Heart left ventricle (tissue), 16 donors: ENCODE data around the gene KLK14. TPM values are rescaled to one million over a fixed set of nuclear protein-coding genes. Genes with fewer than 3 reads are reported as not detected.

Experiments used
- ATAC-seq, 4 donors: fragments of 200-7000 bp; cut with Tn5 transposase; one replicate each; pipeline ENCODE4 v1.9.1; 2020 to 2022; ENCODE audit warnings: moderate library complexity in 4 of 4, mild to moderate bottlenecking in 3 of 4, moderate number of reproducible peaks in 1 of 4
- DNase-seq, 5 donors: peaks; one replicate each; pipeline ENCODE4 v3.0.0-alpha.2; 2020
- H3K27ac ChIP-seq, 12 donors: fragments of 200-600 bp; sonication (generic) in 4 of 12; one replicate each; pipeline versions ENCODE4 v1.5.0 to v1.8.0; 2016 to 2022; ENCODE audit warnings: mild to moderate bottlenecking in 2 of 12
- H3K27me3 ChIP-seq, 9 donors: fragments of 200-600 bp; sonication (generic) in 2 of 9; one replicate each; pipeline versions ENCODE4 v1.5.1 to v1.8.0; 2016 to 2022; ENCODE audit warnings: mild to moderate bottlenecking in 3 of 9
- H3K36me3 ChIP-seq, 9 donors: fragments of 200-600 bp; sonication (generic) in 2 of 9; one replicate each; pipeline versions ENCODE4 v1.5.0 to v1.8.0; 2018 to 2022; ENCODE audit warnings: mild to moderate bottlenecking in 2 of 9
- H3K4me1 ChIP-seq, 12 donors: fragments of 200-600 bp; sonication (generic) in 4 of 12; one replicate each; pipeline versions ENCODE4 v1.5.0 to v1.8.0; 2016 to 2022; ENCODE audit warnings: mild to moderate bottlenecking in 3 of 12
- H3K4me3 ChIP-seq, 12 donors: fragments of 200-600 bp; sonication (generic) in 4 of 12; one replicate each; pipeline versions ENCODE4 v1.5.0 to v1.8.0; 2017 to 2022; ENCODE audit warnings: mild to moderate bottlenecking in 9 of 12, moderate library complexity in 4 of 12
- H3K9me3 ChIP-seq, 12 donors: fragments of 200-600 bp; sonication (generic) in 4 of 12; one replicate each; pipeline versions ENCODE4 v1.5.0 to v1.8.0; 2016 to 2022; ENCODE audit warnings: mild to moderate bottlenecking in 1 of 12
- POLR2A ChIP-seq, 2 donors: fragments of 450-650 bp; IDR thresholded peaks; one replicate each; pipeline ENCODE4 v1.6.1; 2017; ENCODE audit warnings: antibody characterized with exemption in 2 of 2, mild to moderate bottlenecking in 2 of 2, moderate library complexity in 2 of 2
- WGBS, 4 donors: extraction: QIAGEN DNeasy Blood & Tissue Kit in 2 of 4; methylation state at CpG; one replicate each; pipeline versions ENCODE4 v1.1.5 to v1.1.7; 2013 to 2018; 5-methylcytosine and 5-hydroxymethylcytosine counted together
- intact Hi-C, 10 donors: fragments of 100-400 bp; cut with DNase I; formaldehyde crosslinking; loops; one replicate each; pipeline versions ENCODE4 v1.11.1 to v1.14.2; 2022
- polyA plus RNA-seq, 2 donors: library from polyadenylated mRNA; stranded (reverse); fragments of 200-250 nt; gene quantifications; one replicate each; pipeline ENCODE4 v1.2.3, GENCODE V29; 2013
- total RNA-seq, 9 donors: library from RNA; depleted of rRNA in 2 of 9; stranded (reverse); fragments of >200 nt in 2 of 9; fragmentation: NEBNext Ultra II Directional in 3 of 9; extraction: Animal tissue kit (Norgen Biotek cat#: 25700) in 3 of 9; gene quantifications; one replicate each; pipeline versions ENCODE4 v1.1.0 to v1.2.4, GENCODE V29; 2016 to 2023
- TF ChIP-seq, protein P1 (sequence below), 12 donors: fragments of 200-600 bp; sonication (generic) in 4 of 12; IDR thresholded peaks; one replicate each; pipeline versions ENCODE4 v1.5.0 to v1.8.0; 2018 to 2022; ENCODE audit warnings: antibody characterized with exemption in 12 of 12, mild to moderate bottlenecking in 5 of 12
- donor health status: ischemic (EF 13 %, LVEDD 7.1; RV severe dilation, severe dysfunction).
- donor health status: healthy with polysubstance abuse.
- donor health status: DM: no; HTN: yes; CAD: no.
- donor health status: DM: no; HTN: no; CAD: no.
- donor health status: ischemic (EF 25% LVEDD 6.9; RV normal size, moderate dysfunction).
- donor health status: ischemic (EF 25% LVEDD 5.7; RV mildly dilated, moderate dysfunction).
- donor health status: healthy.
- donor health status: DM: yes; HTN: yes; CAD: no.
- donor health status: ischemic (EF 35%, LVEDD 5.7; RV mildly dilated, moderate dysfunction).
- donor health status: nonischemic (EF 11% LVEDD 7.7; RV severe dilation, severe dysfunction).
- donor health status: DM: yes; HTN: yes; CAD: no.
- donor health status: PGD.
- donor health status: ischemic (EF 29% LVEDD 5.4; RV normal size, mild dysfunction).
- donor health status: nonischemic (EF 23%, LVEDD 6.1; RV moderate dilation, normal function).

KLK14 gene
- total and polyA plus RNA-seq, 11 donors = 0.17 to 0.64 (median 0.33) TPM; not detected in 4

DNA sequence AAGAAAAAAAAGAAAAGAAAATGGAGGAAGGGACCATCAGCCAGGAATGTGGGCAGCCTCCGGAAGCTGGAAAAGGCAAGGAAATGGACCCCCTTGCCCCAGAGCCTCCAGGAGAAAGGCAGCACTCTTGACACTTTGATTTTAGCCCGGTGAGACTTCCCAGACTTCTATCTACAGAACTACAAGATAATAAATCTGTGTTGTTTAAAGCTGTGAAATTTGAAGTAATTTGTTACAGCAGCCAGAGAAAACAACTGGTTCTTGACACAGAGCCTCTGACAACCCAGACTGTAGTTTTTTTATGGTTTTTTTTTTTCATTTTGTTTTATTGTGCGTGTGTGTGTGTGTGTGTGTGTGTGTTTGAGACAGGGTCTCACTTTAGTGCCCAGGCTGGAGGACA, 17.9 kb upstream of the KLK14 start:
- DNase-seq (no peak), ATAC-seq (no peak)
- H3K4me3 ChIP-seq = no peak overlapping the region
- TF ChIP-seq, protein P1, sequence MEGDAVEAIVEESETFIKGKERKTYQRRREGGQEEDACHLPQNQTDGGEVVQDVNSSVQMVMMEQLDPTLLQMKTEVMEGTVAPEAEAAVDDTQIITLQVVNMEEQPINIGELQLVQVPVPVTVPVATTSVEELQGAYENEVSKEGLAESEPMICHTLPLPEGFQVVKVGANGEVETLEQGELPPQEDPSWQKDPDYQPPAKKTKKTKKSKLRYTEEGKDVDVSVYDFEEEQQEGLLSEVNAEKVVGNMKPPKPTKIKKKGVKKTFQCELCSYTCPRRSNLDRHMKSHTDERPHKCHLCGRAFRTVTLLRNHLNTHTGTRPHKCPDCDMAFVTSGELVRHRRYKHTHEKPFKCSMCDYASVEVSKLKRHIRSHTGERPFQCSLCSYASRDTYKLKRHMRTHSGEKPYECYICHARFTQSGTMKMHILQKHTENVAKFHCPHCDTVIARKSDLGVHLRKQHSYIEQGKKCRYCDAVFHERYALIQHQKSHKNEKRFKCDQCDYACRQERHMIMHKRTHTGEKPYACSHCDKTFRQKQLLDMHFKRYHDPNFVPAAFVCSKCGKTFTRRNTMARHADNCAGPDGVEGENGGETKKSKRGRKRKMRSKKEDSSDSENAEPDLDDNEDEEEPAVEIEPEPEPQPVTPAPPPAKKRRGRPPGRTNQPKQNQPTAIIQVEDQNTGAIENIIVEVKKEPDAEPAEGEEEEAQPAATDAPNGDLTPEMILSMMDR (IDR thresholded peaks at IDR 0.05) = no peak
- TF ChIP-seq POLR2A (IDR thresholded peaks at IDR 0.05) = no peak
- H3K27me3 ChIP-seq = no peaks in the 10 kb centered on the region
- intact Hi-C loops = loop anchor here in 2 of 10 donors (10.0 kb wide), 3 partner anchors 296 to 726 kb away; partner anchors contain the start of gene NR1H2 (in 2 of the 2)
- H3K36me3 ChIP-seq = peaks cover 0 to 45% (median 23%) of the 10 kb centered on the region in 9 donors
- WGBS, 4 donors = 54 to 63% (median 57%) methylated on average over 3 of the region's 3 CpGs
- no peak overlapping the region for H3K27ac ChIP-seq
- peaks cover 0 to 23% (median 3%) of the 10 kb centered on the region in 12 donors for H3K4me1 ChIP-seq
- H3K9me3 ChIP-seq = no peaks in the 10 kb centered on the region

DNA sequence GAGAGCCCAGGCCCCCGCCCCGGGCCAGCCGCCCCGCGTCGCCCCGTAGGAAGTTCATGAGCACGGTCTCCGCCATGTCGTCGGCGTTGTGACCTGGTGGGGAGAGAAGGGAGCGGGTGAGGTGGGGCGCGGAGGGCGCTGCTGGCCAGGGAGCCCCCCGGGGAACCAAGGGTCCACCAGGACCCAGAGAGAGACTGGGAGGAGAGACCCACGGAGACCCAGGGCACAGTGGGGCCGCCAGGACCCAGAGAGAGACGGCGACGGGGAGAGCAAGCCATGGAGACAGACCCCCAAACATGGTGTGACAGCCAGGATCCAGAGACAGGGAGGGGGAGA, 16.3 kb upstream of the KLK14 start:
- no peaks in the 10 kb centered on the region for H3K9me3 ChIP-seq
- intact Hi-C loops = loop anchor here in 6 of 10 donors (5.0 to 10.0 kb wide), 3 partner anchors 82 to 167 kb away; partner anchors contain the start of gene KLK10 (in 1 of the 6)
- peaks cover 0 to 39% (median 23%) of the 10 kb centered on the region in 9 donors for H3K36me3 ChIP-seq
- no peak for TF ChIP-seq POLR2A (IDR thresholded peaks at IDR 0.05)
- TF ChIP-seq, protein P1 (IDR thresholded peaks at IDR 0.05) = no peak
- peak overlapping the region in 3 of 12 donors; percentile 29 to 72 (median 42) for H3K27ac ChIP-seq
- peak overlapping the region in 8 of 12 donors; percentile 16 to 41 (median 30) for H3K4me3 ChIP-seq
- H3K4me1 ChIP-seq = peaks cover 0 to 27% (median 4%) of the 10 kb centered on the region in 12 donors
- no peak for DNase-seq
- no peaks in the 10 kb centered on the region for H3K27me3 ChIP-seq
- 54 to 84% (median 73%) methylated on average over 14 to 22 of the region's 22 CpGs for WGBS, 4 donors
- no peak for ATAC-seq

DNA sequence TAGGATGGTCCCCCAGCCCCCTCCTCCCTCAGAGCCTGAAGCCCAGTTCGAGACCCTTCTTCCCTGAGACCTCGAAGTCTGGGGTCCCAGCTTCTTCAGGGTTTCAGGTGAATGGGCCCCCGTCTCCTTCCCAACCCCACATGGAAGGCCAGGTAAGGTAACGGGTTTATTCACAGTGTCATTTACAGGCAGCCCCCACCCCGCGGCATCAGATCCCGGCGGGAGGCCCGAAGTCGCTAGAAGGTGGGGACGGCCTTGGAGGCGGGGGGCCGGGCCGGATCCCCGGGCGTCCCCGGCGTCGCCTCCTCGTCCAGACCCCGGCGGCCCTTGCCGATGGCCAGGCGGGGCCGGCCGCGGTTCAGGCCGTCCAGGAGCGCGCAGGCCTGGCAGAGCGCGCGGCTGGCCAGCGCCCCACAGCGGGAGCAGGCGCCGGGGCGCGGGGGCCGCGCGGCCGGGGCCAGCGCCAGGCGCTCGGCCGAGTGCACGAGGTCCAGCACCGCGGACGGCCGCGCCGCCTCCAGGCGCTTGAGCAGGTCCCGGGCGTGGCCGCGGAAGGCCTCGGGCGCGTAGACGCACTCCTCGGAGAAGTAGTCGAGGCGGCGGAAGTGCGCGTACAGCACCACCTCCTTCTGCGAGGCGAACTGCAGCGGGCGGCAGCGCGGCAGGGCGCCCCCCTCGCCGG, 15.8 kb upstream of the KLK14 start:
- ATAC-seq (peak in 3 of 4 donors; percentile 43 to 62 (median 51)), DNase-seq (peak; percentile 35 to 82 (median 62))
- no peaks in the 10 kb centered on the region for H3K9me3 ChIP-seq
- peaks cover 0 to 34% (median 18%) of the 10 kb centered on the region in 9 donors for H3K36me3 ChIP-seq
- H3K27ac ChIP-seq = peak overlapping the region in 3 of 12 donors; percentile 29 to 72 (median 42)
- H3K4me1 ChIP-seq = peaks cover 0 to 27% (median 3%) of the 10 kb centered on the region in 12 donors
- intact Hi-C loops = loop anchor here in 6 of 10 donors (5.0 to 10.0 kb wide), 3 partner anchors 81 to 166 kb away; partner anchors contain the start of gene KLK10 (in 1 of the 6)
- H3K27me3 ChIP-seq = no peaks in the 10 kb centered on the region
- peak overlapping the region in 9 of 12 donors; percentile 11 to 41 (median 31) for H3K4me3 ChIP-seq
- WGBS, 4 donors = 44 to 63% (median 55%) methylated on average over 22 to 78 of the region's 78 CpGs
- TF ChIP-seq, protein P1 (IDR thresholded peaks at IDR 0.05) = peak in 4 of 12 donors; percentile 16 to 28 (median 24)
- no peak for TF ChIP-seq POLR2A (IDR thresholded peaks at IDR 0.05)

DNA sequence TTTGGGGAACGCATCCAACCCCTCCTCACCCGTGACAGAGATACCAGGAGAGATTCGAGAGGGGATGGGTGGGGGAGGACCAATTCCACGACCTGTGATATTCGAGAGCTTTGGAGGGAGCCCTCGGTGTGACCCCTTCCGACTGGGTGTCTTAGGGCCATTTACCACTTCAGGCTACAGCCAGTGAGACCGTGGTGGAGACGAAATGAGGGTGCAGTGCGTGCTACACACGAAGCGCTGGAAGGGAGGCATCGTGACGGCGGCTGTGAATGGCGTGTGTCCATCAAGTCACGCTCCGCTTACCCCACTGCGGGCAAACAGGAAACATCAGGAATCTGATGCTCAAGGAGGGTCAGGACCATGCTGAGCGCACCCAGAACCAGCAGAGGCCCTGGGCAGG, 15.1 kb upstream of the KLK14 start:
- DNase-seq (no peak), ATAC-seq (no peak)
- Histone ChIP-seq H3K36me3 (peaks cover 0 to 30% (median 13%) of the 10 kb centered on the region in 9 donors), H3K9me3 (no peaks in the 10 kb centered on the region), H3K27me3 (no peaks in the 10 kb centered on the region), H3K27ac (no peak overlapping the region), H3K4me1 (peaks cover 0 to 27% (median 3%) of the 10 kb centered on the region in 12 donors), H3K4me3 (no peak overlapping the region)
- intact Hi-C loops = loop anchor here in 7 of 10 donors (1.0 to 10.0 kb wide), 5 partner anchors 77 to 165 kb away; partner anchors contain the start of gene KLK10 (in 1 of the 7)
- WGBS, 4 donors = 80 to 87% (median 85%) methylated on average over 20 of the region's 20 CpGs
- TF ChIP-seq, protein P1 (IDR thresholded peaks at IDR 0.05) = no peak
- TF ChIP-seq POLR2A (IDR thresholded peaks at IDR 0.05) = no peak
